ENCODE measurements around the gene GIGYF1. TPM values are rescaled to one million over a fixed set of nuclear protein-coding genes. Genes with fewer than 3 reads are reported as not detected.

GIGYF1 gene
- polyA plus RNA-seq, 4 donors: 30.0 to 63.8 (median 40.4) TPM

DNA sequence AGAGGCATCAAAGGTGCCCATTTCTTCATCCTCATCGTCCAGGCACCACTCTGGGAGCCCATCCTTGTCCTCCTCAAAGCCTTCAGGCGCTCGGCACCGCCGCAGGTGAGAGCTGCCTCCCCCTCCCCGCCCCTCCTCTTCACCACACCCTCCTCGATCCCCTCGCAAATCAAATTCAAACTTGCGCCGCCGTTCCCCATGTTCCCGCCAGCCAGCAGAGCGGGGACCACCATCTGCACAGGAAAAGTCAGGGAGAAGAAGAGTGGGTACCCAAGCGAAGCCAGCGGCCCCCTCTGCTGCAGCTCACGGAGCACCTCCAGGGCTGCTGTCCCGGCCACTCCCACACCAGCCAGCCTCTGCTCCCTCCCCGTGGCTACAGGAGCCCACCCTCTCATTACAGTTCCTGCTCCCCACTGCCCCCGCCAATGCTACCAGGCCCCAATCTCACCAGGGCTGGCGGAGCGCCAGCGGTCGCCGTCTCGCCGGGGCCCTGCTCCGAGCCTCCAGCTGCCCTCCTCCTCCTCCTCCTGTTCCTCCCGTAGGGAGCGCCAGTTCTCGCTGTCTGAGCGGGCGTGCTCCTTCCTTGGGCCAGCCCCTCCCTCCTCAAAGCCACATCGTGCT is 7.7 kb downstream of the GIGYF1 start:
- DNase-seq (ENCODE audit: low read depth in 4 of 4, low spot score in 3 of 4): no peak

GRCh38 chr7:100685631-100686145 is 8.4 kb downstream of the GIGYF1 start:
- DNase-seq (ENCODE audit: low read depth in 4 of 4, low spot score in 3 of 4): no peak

GRCh38 chr7:100685049-100685605 is 8.9 kb downstream of the GIGYF1 start:
- DNase-seq (ENCODE audit: low read depth in 4 of 4, low spot score in 3 of 4): no peak

- DNase-seq (ENCODE audit: low read depth in 4 of 4, low spot score in 3 of 4): no peak
Measured at GRCh38 chr7:100684534-100685042, 9.5 kb downstream of the GIGYF1 start.

GRCh38 chr7:100683659-100684533 is 10.2 kb downstream of the GIGYF1 start:
- DNase-seq (ENCODE audit: low read depth in 4 of 4, low spot score in 3 of 4): no peak

DNA sequence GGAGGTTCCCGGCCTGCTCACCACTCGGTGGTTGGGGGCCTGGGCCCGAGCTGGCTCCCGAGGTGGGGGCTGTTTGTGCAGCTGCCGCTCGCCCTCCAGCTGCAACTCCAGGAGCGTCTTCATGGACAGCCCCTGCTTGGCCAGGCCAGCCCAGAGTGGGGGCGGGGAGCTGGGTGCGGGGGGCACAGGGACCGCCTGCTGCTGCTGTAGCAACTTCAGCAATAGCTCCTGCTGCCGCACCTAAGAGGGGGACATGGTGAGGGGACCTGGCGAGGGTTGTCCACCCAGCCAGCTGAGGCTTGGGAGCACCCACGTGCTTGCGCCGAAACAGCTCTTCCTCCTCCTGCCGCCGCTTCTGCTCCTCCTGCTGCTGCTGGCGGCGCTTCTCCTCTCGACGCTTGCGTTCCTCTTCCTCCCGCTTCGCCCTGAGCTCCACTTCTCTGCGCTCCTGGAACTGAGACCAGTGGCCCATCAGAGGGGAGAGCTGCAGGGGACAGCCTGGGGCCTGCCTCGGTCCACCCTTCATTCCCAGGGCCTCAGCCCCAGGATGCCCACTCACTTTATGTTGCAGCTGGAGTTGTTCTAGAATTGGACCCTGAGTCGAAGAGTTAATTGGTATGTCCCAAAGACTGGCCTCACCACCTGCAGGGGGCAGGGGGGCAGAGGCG is 10.9 kb downstream of the GIGYF1 start:
- DNase-seq (ENCODE audit: low read depth in 4 of 4, low spot score in 3 of 4): no peak

DNA sequence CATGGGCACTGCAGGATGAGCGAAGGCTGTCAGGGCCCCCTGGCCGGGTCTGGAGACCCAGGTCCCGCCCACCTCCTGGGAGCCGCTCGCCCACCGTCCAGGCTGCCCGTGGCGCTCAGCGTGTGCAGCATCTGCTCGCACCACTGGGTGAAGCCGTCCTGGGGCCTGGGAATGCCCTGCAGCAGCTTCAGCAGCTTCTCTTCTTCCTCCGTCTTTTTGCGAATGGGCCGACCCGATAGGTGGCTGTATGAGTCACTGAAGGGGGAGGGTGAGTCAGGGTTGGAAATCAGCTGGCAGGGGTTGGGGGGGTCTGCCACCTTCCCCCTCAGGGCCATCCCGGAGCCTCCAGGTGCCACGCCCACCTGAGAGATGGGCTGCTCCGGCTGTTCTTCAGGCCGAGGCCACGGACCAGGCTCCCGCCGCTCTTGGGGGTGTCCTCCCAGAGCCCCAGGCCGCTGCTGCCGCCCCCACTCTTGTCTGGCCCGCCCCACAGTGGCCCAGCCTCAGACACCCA is 11.8 kb downstream of the GIGYF1 start:
- DNase-seq (ENCODE audit: low read depth in 4 of 4, low spot score in 3 of 4): no peak

DNA sequence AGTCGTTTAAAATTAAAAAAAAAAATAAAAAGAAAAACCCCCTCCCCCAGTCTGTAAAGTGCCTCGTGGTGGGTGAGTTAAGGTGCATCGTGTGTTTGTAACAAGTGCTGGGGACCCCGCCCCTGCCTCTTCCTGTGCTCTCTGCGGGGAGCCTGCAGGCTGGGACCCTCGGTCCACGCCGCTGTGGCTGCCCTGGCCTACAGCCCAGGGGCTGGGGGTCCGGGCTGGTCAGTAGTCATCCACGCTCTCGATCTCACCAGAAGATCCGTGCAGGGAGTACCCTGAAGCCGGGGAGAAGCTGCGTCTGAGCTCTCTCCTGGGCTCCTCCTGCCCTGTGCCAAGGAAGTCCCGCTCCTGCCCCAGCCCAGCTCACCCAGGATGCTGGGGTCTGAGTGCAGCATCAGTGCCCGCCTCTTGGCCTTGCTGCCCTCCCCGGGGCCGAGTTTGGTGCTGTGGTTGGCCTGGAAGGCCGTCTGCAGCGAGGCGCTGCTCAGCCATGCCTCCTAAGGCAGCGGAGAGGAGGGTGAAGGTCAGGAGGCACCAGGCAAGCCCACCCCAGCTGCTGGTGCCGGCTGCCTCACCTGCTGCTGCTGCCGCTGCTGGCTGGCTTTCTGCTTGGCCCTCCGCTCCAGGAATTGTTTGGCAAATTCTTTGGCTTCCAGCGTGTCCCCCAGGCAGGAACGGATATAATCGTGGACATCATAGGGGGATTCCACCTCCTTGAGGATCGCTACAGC is 12.4 kb downstream of the GIGYF1 start:
- no peak for DNase-seq (ENCODE audit: low read depth in 4 of 4, low spot score in 3 of 4)

GRCh38 chr7:100680576-100681271 is 13.3 kb downstream of the GIGYF1 start:
- DNase-seq (ENCODE audit: low read depth in 4 of 4, low spot score in 3 of 4): no peak

DNA sequence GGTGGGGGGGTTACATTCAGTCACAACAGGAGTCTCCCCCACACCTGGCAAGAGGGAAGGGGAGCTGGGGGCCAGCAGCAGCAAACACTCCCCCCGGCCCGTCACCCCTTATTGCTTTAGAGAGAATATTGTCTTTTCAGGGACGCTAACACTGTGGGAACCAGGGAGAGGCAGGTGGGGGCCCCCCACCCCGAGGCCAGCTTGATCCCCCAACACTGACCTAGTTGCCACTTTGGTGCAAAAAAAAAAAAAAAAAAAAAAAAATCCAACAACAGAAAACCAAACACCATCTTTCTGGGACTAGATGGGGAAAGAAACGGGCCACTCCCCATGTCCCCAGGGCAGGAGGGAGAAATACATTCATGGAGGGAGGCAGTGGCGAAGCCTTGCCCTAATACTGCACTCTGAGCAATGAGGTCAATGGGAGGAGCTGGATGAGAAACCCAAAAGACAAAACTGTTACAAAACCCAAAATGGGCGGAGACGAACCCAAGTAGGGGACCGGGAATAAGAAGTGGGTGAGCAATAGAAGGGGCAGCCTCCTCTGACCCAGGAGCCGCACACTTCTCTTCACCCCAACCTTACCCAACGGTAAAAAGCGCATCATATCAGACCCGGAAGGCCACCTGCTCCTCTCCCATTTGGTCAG is 14.0 kb downstream of the GIGYF1 start:
- DNase-seq (ENCODE audit: low read depth in 4 of 4, low spot score in 3 of 4): no peak

- no peak for DNase-seq (ENCODE audit: low read depth in 4 of 4, low spot score in 3 of 4)
Measured at GRCh38 chr7:100679129-100679926, 14.7 kb downstream of the GIGYF1 start.

- DNase-seq (ENCODE audit: low read depth in 4 of 4, low spot score in 3 of 4): no peak
Measured at GRCh38 chr7:100678291-100678984, 15.6 kb downstream of the GIGYF1 start.

DNA sequence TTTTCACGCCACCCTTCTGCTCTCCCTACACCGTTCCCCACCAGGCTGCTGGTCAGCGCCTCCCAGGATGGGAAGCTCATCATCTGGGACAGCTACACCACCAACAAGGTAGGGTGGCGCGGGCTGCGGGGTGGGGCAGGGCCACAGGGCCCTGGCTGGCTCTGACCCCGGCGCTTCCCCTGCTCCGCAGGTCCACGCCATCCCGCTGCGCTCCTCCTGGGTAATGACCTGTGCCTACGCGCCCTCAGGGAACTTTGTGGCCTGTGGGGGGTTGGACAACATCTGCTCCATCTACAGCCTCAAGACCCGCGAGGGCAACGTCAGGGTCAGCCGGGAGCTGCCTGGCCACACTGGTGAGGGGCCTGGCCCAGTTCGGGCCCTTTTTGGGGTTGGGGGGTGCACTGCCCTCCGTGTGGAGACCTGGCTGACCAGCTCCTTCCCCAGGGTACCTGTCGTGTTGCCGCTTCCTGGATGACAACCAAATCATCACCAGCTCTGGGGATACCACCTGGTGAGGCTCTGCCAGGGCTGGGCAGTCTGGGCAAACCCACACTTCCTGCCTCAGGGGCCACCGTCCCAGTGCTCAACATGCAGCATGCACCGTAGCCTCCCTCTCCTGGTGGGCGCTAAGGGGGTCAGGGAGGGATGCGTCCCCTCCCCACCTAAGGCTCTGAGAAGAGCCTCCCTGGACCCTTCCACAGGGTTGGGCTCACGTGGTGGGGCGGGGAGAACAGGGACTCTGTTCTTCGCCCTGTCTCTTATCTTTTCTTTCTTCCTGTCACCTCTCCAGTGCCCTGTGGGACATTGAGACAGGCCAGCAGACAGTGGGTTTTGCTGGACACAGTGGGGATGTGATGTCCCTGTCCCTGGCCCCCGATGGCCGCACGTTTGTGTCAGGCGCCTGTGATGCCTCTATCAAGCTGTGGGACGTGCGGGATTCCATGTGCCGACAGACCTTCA is 16.5 kb downstream of the GIGYF1 start:
- no peak for DNase-seq (ENCODE audit: low read depth in 4 of 4, low spot score in 3 of 4)

- no peak for DNase-seq (ENCODE audit: low read depth in 4 of 4, low spot score in 3 of 4)
Measured at GRCh38 chr7:100676501-100677306, 17.3 kb downstream of the GIGYF1 start.

- DNase-seq (ENCODE audit: low read depth in 4 of 4, low spot score in 3 of 4): no peak
Measured at GRCh38 chr7:100675581-100676350, 18.3 kb downstream of the GIGYF1 start.

Measured in left renal pelvis (tissue), 4 donors.